ENCODE data around the gene LSS. TPM values are rescaled to one million over a fixed set of nuclear protein-coding genes. Genes with fewer than 3 reads are reported as not detected.
"Not testable (repeated sequence)": the region's sequence is repeated elsewhere in the genome, so short reads cannot be mapped to it uniquely, and the experiment has no call there.

The LSS gene
- total and polyA plus RNA-seq, 4 donors, result 27.6 to 194 (median 89.3) TPM

- Histone ChIP-seq H3K4me1 (ENCODE audit: control insufficient read depth in 4 of 4, insufficient read depth in 4 of 4, low read length in 3 of 4) (peaks cover 0 to 14% (median 5%) of the 10 kb centered on the region in 4 donors), H3K36me3 (ENCODE audit: control insufficient read depth in 4 of 4, insufficient read depth in 3 of 4, low read depth in 1 of 4, low read length in 3 of 4) (peaks cover 23 to 49% (median 36%) of the 10 kb centered on the region in 4 donors)
- 85% methylated on average over 12 of the region's 12 CpGs for WGBS
- DNase-seq (ENCODE audit: low spot score); H3K9me3 ChIP-seq (ENCODE audit: control insufficient read depth in 4 of 4, low read length in 3 of 4); H3K27me3 ChIP-seq (ENCODE audit: control insufficient read depth in 4 of 4, insufficient read depth in 4 of 4, low read length in 3 of 4); H3K27ac ChIP-seq (ENCODE audit: low read depth in 1 of 2, low read length in 2 of 2); H3K4me3 ChIP-seq (ENCODE audit: low read depth in 1 of 3, low read length in 3 of 3); H3K9ac ChIP-seq (ENCODE audit: low read depth in 1 of 2, low read length in 2 of 2): not testable (repeated sequence)
- TF ChIP-seq RAD21 (IDR thresholded peaks at IDR 0.05), result peak; percentile 46 to 62
- TF ChIP-seq CTCF (IDR thresholded peaks at IDR 0.05; ENCODE audit: low read depth, low read length, missing input control), result peak; percentile 25
Observed at GRCh38 chr21:46147429-46147828, 81.1 kb downstream of the LSS start.

- Histone ChIP-seq H3K36me3 (ENCODE audit: control insufficient read depth in 4 of 4, insufficient read depth in 3 of 4, low read depth in 1 of 4, low read length in 3 of 4) (peaks cover 21 to 55% (median 40%) of the 10 kb centered on the region in 4 donors), H3K9me3 (ENCODE audit: control insufficient read depth in 4 of 4, low read length in 3 of 4) (peaks cover 0 to 3% (median 0%) of the 10 kb centered on the region in 4 donors), H3K4me1 (ENCODE audit: control insufficient read depth in 4 of 4, insufficient read depth in 4 of 4, low read length in 3 of 4) (peaks cover 0 to 9% (median 4%) of the 10 kb centered on the region in 4 donors), H3K4me3 (ENCODE audit: low read depth in 1 of 3, low read length in 3 of 3) (no peak overlapping the region), H3K27ac (ENCODE audit: low read depth in 1 of 2, low read length in 2 of 2) (no peak overlapping the region), H3K9ac (ENCODE audit: low read depth in 1 of 2, low read length in 2 of 2) (no peak overlapping the region), H3K27me3 (ENCODE audit: control insufficient read depth in 4 of 4, insufficient read depth in 4 of 4, low read length in 3 of 4) (no peaks in the 10 kb centered on the region)
- WGBS, result 82% methylated on average over 14 of the region's 14 CpGs
- TF ChIP-seq RAD21 (IDR thresholded peaks at IDR 0.05), result no peak
- TF ChIP-seq CTCF (IDR thresholded peaks at IDR 0.05; ENCODE audit: low read depth, low read length, missing input control), result no peak
- no peak for TF ChIP-seq SP1 (IDR thresholded peaks at IDR 0.05)
- no peak for TF ChIP-seq HNF4G (IDR thresholded peaks at IDR 0.05)
- TF ChIP-seq HNF4A (conservative IDR thresholded peaks at IDR 0.05), result no peak
- TF ChIP-seq FOXA1 (IDR thresholded peaks at IDR 0.05), result no peak
- TF ChIP-seq MAX (IDR thresholded peaks at IDR 0.05), result no peak
- TF ChIP-seq EGR1 (IDR thresholded peaks at IDR 0.05; ENCODE audit: low read depth in 2 of 2), result no peak
- TF ChIP-seq RXRA (IDR thresholded peaks at IDR 0.05), result no peak
- no peak for TF ChIP-seq ZBTB33 (IDR thresholded peaks at IDR 0.05)
- no peak for TF ChIP-seq YY1 (IDR thresholded peaks at IDR 0.05)
- no peak for TF ChIP-seq REST (IDR thresholded peaks at IDR 0.05)
- TF ChIP-seq GABPA (IDR thresholded peaks at IDR 0.05 in 1 of 2, conservative IDR thresholded peaks at IDR 0.05 in 1 of 2), result no peak
- TF ChIP-seq JUND (IDR thresholded peaks at IDR 0.05), result no peak
- TF ChIP-seq FOXA2 (IDR thresholded peaks at IDR 0.05), result no peak
- no peak for TF ChIP-seq ATF3 (IDR thresholded peaks at IDR 0.05)
- TF ChIP-seq NR2F2 (IDR thresholded peaks at IDR 0.05), result no peak
- TF ChIP-seq TAF1 (conservative IDR thresholded peaks at IDR 0.05), result no peak
- no peak for DNase-seq (ENCODE audit: low spot score)
Observed at GRCh38 chr21:46146856-46147255, 81.7 kb downstream of the LSS start.
